Activated CD4-positive, alpha-beta memory T cell treated with anti-CD3 and anti-CD28 coated beads for 36 hours (primary cell): Measurements from ENCODE around the gene CABLES2. TPM values are rescaled to one million over a fixed set of nuclear protein-coding genes. Genes with fewer than 3 reads are reported as not detected.
A peak's percentile ranks its signal among the peaks of the same experiment; 100 is the strongest.

ENCODE experiments used
- CTCF ChIA-PET: fragments of 350-600 bp; sonication (Branson Sonifier 250); formaldehyde crosslinking; loops from one replicate; lab custom pipeline; 2021; ENCODE audit warnings: antibody characterized with exemption, inconsistent platforms; lab: Charles Lee
- POLR2A ChIA-PET: fragments of 350-600 bp; sonication (Branson Sonifier 250); formaldehyde crosslinking; loops from one replicate; lab custom pipeline; 2021; ENCODE audit warnings: antibody characterized with exemption; lab: Charles Lee
- DNase-seq: peaks from one replicate; pipeline ENCODE4 v3.0.0-alpha.2; 2020
- H3K27ac Mint-ChIP-seq: one replicate; pipeline ENCODE4 v1.8.0; 2021; ENCODE audit warnings: mixed read lengths
- H3K27me3 Mint-ChIP-seq: one replicate; pipeline ENCODE4 v1.8.0; 2021; ENCODE audit warnings: mixed read lengths
- H3K36me3 Mint-ChIP-seq: one replicate; pipeline ENCODE4 v1.8.0; 2021; ENCODE audit warnings: mixed read lengths
- H3K4me1 Mint-ChIP-seq: one replicate; pipeline ENCODE4 v1.8.0; 2021; ENCODE audit warnings: low read depth, mixed read lengths
- H3K4me3 Mint-ChIP-seq: one replicate; pipeline ENCODE4 v1.8.0; 2021; ENCODE audit warnings: mild to moderate bottlenecking, mixed read lengths
- H3K9me3 Mint-ChIP-seq: one replicate; pipeline ENCODE4 v1.8.0; 2021; ENCODE audit warnings: mixed read lengths
- intact Hi-C: fragments of 100-400 bp; cut with micrococcal nuclease; formaldehyde crosslinking; loops from one replicate; pipeline ENCODE4 v1.15.1; 2023
- total RNA-seq, 2 experiments: library from RNA; stranded (reverse); gene quantifications; one replicate each; pipeline ENCODE4 v1.2.3, GENCODE V29; 2021

The CABLES2 gene, protein sequence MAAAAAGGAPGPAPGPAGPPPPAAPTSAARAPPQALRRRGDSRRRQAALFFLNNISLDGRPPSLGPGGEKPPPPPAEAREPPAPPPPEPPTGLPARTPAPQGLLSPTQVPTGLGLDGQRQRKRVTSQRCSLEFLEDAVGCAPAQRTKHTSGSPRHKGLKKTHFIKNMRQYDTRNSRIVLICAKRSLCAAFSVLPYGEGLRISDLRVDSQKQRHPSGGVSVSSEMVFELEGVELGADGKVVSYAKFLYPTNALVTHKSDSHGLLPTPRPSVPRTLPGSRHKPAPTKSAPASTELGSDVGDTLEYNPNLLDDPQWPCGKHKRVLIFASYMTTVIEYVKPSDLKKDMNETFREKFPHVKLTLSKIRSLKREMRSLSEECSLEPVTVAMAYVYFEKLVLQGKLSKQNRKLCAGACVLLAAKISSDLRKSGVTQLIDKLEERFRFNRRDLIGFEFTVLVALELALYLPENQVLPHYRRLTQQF
- total RNA-seq, result 1 to 10 TPM; 7.8 to 8.2 TPM

DNA sequence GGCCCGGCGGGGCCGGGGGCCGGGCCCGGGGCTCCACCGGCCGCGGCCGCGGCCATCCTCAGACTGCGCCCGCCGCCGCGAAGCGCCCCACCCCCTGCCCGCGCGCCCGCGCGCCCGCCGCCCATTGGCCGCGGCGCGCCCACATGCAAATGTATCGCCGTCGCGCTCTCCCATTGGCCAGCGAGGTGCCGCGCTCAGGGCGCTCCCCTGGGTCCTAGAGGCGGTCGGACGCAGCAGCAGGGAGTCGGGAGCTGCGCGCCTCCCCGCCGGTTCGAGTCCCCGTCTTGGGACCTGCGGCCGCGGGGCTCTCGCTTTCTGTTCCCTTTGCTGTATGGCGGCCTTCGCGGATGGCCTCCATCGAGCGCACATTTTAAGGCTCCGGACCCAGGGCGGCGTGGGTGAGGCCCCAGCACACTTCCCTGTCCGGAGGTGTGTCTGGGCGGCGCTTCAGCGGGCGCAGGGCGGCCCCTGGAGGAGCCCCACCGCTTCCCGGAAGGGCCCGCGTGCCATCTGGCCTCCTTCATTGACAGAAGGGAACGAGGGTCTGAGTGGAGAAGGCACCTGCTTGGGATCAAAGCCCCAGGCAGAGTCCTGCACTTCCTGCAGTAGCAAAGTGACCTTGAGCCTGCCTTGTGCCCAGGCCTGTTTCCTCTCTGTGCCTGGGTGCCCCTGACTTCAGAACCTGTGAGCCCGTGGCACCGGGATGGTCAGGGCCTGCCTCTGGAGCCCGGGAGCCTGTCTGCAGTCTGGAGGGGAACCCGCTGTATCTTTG lies at the start of gene CABLES2:
Gene CABLES2 (minus strand): TSS at position 65 of the 772 bp plus-strand sequence. CDS start 9 bp downstream, at position 56.
- CTCF ChIA-PET, result interaction anchor here (1.4 kb wide), 1 partner anchor 92 kb away, joined by 4 read pairs; no protein-coding TSS in a partner anchor
- peak within 1 kb of the TSS; percentile 78 for H3K4me3 Mint-ChIP-seq
- peak within 1 kb of the TSS; percentile 69 for H3K27ac Mint-ChIP-seq
- H3K36me3 Mint-ChIP-seq, result no peaks in the 10 kb centered on the region
- intact Hi-C loops, result loop anchor here (1.0 to 10.0 kb wide), 5 partner anchors 20 to 340 kb away; partner anchors contain the start of genes ADRM1, RPS21 and TAF4
- no peaks in the 10 kb centered on the region for H3K9me3 Mint-ChIP-seq
- POLR2A ChIA-PET, result no interaction called here
- no peaks in the 10 kb centered on the region for H3K27me3 Mint-ChIP-seq
- peak; percentile 95 for DNase-seq
- peaks cover 23% of the 10 kb centered on the region for H3K4me1 Mint-ChIP-seq

DNA sequence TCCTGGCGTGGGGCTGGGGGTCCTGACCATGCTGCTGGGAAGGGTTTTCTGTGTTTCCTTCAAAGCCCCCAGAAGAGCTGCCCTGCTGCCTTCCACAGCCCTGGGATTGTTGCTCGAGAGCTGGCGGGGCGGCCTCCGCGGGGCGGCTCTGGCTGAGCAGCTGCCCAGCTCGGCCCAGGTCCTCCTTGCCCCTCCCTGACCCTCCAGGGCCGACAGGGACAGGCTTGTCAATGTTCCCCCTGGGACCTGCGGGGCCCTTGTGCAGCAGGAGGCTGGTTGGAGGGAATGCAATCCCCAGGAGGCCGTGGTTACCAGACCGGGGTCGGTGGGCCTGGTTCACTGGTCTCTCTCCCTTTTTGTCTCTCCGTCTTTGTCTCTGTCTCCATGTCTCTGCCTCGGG lies 48.8 kb upstream of the CABLES2 start:
- DNase-seq, result no peak
- peaks cover 10% of the 10 kb centered on the region for H3K27me3 Mint-ChIP-seq
- no peak overlapping the region for H3K4me3 Mint-ChIP-seq
- H3K9me3 Mint-ChIP-seq, result no peaks in the 10 kb centered on the region
- no peaks in the 10 kb centered on the region for H3K36me3 Mint-ChIP-seq
- H3K27ac Mint-ChIP-seq, result no peak overlapping the region
- H3K4me1 Mint-ChIP-seq, result no peaks in the 10 kb centered on the region
- intact Hi-C loops, result no loop called here
- ChIA-PET CTCF (no interaction called here), POLR2A (no interaction called here)

DNA sequence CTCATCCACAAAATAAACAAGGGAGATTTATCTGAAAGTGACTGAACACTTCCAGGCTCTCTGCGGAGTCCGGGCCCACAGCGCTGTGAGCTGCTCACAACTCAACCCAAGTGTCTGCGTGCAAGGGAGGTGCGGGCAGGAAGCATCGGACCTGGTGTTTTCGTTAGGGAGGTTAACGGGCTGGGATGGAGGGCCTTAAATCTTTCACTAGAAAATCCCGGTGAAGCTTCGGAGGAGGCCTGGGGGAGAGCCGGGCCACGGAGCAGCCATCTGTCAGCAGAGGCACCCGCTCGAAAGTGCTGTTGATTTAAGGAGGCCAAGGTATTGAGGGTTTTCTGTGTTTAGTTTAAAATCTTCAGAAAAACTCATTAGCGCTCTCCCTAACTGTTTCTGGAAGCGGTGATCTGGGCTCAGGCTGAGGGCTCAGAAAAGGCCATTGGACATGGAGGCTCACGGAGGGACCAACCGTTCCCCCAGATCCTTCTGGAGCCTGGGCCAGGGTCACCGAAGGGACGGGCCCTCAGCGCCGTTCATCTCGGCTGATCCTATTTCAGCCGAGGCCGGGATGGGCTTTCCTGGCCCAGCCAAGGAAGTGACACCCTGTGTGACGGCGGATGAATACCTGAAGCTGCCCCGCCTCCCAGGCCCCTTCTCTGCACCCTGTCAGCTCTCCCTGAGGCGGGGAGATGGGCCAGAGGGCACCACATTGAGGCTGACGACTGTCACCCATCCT lies 48.0 kb upstream of the CABLES2 start:
- CTCF ChIA-PET, result no interaction called here
- Mint-ChIP-seq H3K36me3 (no peaks in the 10 kb centered on the region), H3K9me3 (no peaks in the 10 kb centered on the region), H3K27ac (no peak overlapping the region), H3K27me3 (peaks cover 10% of the 10 kb centered on the region), H3K4me1 (no peaks in the 10 kb centered on the region), H3K4me3 (no peak overlapping the region)
- intact Hi-C loops, result no loop called here
- POLR2A ChIA-PET, result no interaction called here
- DNase-seq, result no peak

DNA sequence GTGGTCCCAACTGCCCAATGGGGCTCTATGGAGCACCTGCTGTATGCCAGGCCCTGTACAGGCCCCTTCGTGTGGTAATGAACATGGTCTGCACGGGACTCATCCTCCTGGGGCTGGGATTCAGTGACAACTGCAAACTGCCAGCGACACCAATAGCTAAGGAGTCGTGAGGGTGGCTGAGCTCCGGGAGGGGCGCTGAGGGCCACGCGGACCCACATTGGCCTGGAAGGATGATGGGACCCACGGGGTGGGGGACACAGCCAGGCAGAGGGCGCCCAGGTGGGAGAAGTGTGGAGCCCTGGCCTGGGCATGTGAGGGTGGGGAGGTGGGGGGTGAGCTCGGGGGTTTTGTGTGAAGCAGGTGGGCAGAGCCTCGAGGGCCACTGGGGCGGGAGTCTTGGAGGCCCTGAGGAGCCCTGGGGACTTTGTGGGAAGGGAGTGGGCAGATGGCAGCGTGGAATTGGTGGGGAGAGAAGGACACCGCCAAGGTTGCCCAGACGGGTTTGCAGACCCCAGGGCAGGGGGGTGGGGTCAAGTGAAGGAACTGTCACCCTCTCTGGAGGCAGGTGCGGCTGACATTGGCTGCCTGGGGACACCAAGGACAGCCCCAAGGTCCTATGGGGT lies 46.2 kb upstream of the CABLES2 start:
- POLR2A ChIA-PET, result no interaction called here
- H3K27me3 Mint-ChIP-seq, result peaks cover 10% of the 10 kb centered on the region
- intact Hi-C loops, result no loop called here
- H3K36me3 Mint-ChIP-seq, result no peaks in the 10 kb centered on the region
- no peak overlapping the region for H3K4me3 Mint-ChIP-seq
- no peaks in the 10 kb centered on the region for H3K4me1 Mint-ChIP-seq
- CTCF ChIA-PET, result no interaction called here
- H3K27ac Mint-ChIP-seq, result no peak overlapping the region
- no peak for DNase-seq
- no peaks in the 10 kb centered on the region for H3K9me3 Mint-ChIP-seq

DNA sequence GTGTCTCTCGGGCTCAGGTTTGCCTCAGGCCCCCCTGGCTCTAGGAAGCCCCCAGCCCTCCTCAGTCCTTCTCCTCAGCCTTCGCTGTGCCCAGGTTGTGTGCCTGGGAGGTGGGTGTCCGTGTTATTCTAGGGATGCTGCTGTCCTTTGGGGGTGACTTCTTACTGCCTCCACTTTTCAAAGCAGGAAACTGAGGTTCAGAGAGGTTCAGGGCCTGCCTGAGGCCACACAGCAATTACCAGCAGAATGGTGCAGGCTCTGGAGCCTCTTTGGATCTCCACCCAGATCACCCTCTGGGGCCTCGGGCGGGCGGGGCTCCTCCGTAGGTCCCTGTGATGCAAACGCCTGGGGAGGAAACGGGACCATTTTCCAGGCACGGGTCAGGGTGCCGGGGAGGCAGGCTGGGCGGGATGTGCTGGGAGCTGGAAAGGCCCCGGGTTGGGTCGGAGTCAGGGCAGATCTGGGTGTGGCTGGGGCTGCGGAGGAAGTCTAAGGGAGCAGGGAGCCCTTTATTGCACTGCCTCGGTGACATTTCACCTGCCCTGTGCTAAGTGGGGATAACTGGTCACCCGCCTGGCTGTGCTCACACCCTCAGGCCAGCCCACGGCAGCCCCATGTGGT lies 45.5 kb upstream of the CABLES2 start:
- Mint-ChIP-seq H3K36me3 (no peaks in the 10 kb centered on the region), H3K27ac (no peak overlapping the region), H3K4me1 (no peaks in the 10 kb centered on the region), H3K4me3 (no peak overlapping the region), H3K9me3 (no peaks in the 10 kb centered on the region), H3K27me3 (peaks cover 7% of the 10 kb centered on the region)
- CTCF ChIA-PET, result no interaction called here
- POLR2A ChIA-PET, result no interaction called here
- intact Hi-C loops, result no loop called here
- no peak for DNase-seq

DNA sequence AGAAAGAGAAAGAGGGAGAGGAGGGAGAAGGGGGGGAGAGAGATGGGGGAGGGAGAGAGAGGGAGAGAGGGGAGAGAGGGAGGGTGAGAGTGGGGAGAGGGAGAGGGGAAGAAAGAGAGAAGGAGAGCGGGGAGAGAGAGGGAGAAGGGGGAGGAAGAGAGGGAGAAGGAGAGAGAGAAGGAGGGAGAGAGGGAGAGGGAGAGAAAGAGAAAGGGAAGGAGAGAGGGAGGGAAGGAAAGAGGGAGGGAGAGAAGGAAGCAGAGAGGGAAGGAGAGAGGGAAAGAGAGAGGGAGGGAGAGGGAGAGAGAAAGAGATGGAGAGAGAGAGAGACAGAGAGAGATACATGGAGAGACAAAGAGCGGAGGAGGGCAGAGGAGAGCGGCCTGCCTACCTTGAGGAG lies 44.9 kb upstream of the CABLES2 start:
- H3K4me3 Mint-ChIP-seq, result no peak overlapping the region
- peaks cover 6% of the 10 kb centered on the region for H3K27me3 Mint-ChIP-seq
- no peaks in the 10 kb centered on the region for H3K4me1 Mint-ChIP-seq
- H3K36me3 Mint-ChIP-seq, result no peaks in the 10 kb centered on the region
- DNase-seq, result no peak
- H3K27ac Mint-ChIP-seq, result no peak overlapping the region
- intact Hi-C loops, result no loop called here
- H3K9me3 Mint-ChIP-seq, result no peaks in the 10 kb centered on the region
- ChIA-PET POLR2A (no interaction called here), CTCF (no interaction called here)

DNA sequence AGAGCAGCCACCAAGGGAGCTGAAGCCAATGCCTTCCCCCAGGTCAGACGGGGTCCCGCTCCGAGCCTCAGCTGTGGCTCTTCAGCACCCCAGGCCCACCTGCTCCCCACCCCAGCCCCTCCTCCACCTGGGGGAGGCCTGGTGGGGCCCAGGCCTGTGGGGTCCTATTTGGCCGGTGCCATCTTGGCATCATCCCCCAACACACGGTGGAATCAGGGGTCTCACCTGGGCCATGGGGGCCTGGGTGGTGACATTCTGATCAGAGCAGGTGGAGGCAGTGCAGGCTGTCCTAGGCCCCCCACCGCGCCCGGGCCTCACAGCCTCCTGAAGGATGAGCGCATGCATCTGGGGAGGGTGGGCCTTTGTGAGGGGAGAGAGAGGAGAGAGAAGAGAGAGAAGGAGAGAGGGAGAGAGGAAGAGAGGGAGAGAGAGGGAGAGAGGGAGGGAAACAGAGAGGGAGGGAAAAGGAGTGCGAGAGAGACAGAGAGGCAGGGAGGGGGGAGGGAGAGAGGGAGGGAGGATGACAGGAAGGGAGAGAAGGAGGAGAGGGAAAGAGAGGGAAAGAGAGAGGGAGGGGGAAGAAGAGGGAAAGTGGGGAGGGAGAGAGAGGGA lies 44.2 kb upstream of the CABLES2 start:
- Mint-ChIP-seq H3K4me1 (no peaks in the 10 kb centered on the region), H3K27me3 (peaks cover 4% of the 10 kb centered on the region), H3K4me3 (no peak overlapping the region), H3K27ac (no peak overlapping the region), H3K36me3 (no peaks in the 10 kb centered on the region), H3K9me3 (no peaks in the 10 kb centered on the region)
- ChIA-PET POLR2A (no interaction called here), CTCF (no interaction called here)
- intact Hi-C loops, result no loop called here
- DNase-seq, result no peak

DNA sequence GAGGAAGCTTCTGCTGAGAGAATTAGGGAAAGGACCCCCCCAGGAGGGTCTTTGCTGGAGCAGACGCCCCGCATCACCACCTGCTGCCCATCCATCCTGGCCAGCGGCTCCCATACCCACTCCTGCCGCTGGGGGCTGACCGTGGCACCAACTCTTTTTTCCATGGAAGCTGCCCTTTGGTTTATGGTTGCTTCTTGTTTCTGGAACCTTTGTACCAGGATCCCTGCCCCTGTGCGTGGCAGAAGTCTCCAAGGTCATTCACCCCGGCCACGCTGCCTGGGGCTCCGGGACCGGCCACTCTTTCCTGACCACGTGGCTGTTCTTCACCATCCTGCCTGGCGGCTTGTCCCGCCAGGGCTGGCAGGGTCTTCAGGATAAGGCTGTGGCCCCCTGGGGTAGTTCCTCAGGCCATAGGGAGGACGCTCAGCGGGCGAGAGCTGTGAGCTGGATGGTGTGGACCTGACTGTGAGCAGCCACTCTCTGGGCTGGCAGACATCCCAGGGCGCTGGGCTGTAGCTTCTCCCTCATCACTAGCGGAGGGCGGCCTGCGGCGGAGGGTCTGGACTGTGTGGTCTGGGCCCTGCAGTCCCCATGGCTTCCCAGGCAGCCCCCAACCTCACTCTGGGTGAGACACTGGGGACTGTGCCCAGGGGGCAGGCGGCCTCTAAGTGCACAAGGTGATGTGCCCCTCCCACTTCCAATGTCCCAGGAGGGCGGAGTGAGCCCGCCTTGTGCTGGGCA lies 43.0 kb upstream of the CABLES2 start:
- no peaks in the 10 kb centered on the region for H3K36me3 Mint-ChIP-seq
- no peak overlapping the region for H3K4me3 Mint-ChIP-seq
- no peaks in the 10 kb centered on the region for H3K4me1 Mint-ChIP-seq
- no peak overlapping the region for H3K27ac Mint-ChIP-seq
- ChIA-PET POLR2A (no interaction called here), CTCF (no interaction called here)
- H3K9me3 Mint-ChIP-seq, result no peaks in the 10 kb centered on the region
- no peak for DNase-seq
- peaks cover 3% of the 10 kb centered on the region for H3K27me3 Mint-ChIP-seq
- intact Hi-C loops, result no loop called here

DNA sequence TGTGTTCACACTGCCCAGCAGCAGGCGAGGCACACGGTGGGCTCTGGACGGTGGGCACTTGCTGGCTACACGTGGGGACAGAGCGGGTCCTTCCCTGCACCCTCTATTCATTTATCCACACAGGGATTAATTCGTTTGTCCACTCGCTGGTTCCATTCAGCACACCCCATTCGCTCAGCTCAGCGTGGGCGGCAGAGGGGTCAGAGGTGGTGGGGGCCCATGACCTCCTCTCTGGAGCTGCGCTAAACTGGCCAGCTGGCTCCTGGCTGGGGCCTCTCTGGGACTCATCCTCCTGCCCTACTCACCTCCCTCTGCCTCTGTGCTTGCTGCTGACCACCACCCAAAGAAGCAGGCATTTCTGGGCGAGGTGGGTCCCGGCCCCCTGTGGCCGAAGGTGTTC lies 41.7 kb upstream of the CABLES2 start:
- H3K4me1 Mint-ChIP-seq, result no peaks in the 10 kb centered on the region
- ChIA-PET POLR2A (no interaction called here), CTCF (no interaction called here)
- H3K9me3 Mint-ChIP-seq, result no peaks in the 10 kb centered on the region
- DNase-seq, result no peak
- H3K36me3 Mint-ChIP-seq, result no peaks in the 10 kb centered on the region
- no peak overlapping the region for H3K27ac Mint-ChIP-seq
- peaks cover 3% of the 10 kb centered on the region for H3K27me3 Mint-ChIP-seq
- intact Hi-C loops, result no loop called here
- H3K4me3 Mint-ChIP-seq, result no peak overlapping the region

DNA sequence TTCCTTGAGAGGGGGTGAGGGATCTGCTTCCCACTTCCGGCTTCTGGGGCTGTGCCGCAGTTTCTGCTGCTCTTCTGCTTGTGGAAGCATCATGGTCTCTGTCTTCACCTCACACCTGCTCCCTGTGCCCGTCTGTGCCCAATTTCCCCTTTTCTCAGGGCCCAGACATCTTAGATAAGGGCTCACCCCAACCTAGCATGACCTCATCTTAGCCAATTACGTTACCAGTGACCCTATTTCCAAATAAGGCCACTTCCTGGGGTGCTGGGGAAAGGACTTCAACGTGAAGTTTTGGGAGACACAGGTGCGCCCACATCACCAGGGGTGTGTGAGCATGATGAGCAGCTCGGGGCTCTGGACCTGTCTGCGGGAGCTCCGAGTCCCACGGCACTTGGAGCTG lies 41.0 kb upstream of the CABLES2 start:
- ChIA-PET CTCF (interaction anchor here (0.6 kb wide), 1 partner anchor 424 kb away, joined by 4 read pairs; no protein-coding TSS in a partner anchor), POLR2A (no interaction called here)
- H3K9me3 Mint-ChIP-seq, result no peaks in the 10 kb centered on the region
- H3K36me3 Mint-ChIP-seq, result no peaks in the 10 kb centered on the region
- peaks cover 3% of the 10 kb centered on the region for H3K27me3 Mint-ChIP-seq
- H3K4me3 Mint-ChIP-seq, result no peak overlapping the region
- intact Hi-C loops, result no loop called here
- no peak for DNase-seq
- H3K27ac Mint-ChIP-seq, result no peak overlapping the region
- H3K4me1 Mint-ChIP-seq, result no peaks in the 10 kb centered on the region
